Activated T-helper 1 cell treated with anti-CD3 and anti-CD28 coated beads, Interleukin-2, amount 50 U/mL, for 16 hours (primary cell): ENCODE results near the gene ELN.

ENCODE experiments used
- DNase-seq, 2 donors: peaks; one replicate each; pipeline ENCODE4 v3.0.0-alpha.2; 2020; ENCODE audit warnings: low read depth in 1 of 2, low spot score in 1 of 2

Gene ELN

DNA sequence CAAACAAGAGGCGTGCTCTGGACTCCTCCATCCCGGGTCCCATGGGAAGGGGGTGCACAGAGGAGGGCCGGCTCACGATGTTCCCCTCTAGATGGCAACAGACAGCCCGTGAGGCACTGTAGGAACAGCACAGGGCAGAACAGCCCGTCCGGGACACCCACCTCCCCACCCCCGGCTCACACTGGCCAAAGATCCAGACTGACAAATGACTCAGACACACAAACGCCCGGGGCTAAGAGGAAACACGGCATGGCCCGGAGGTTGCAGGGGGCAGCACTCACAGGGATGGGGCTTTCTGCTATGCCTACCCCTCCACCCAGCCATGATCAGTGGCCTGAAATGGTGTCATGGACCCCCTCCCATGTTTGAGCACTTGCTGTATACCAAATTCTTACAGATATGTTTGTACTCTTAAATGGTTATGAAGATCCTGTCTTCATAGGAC lies 4.9 kb upstream of the ELN start:
- no peak for DNase-seq

GRCh38 chr7:74023786-74024185 lies 4.2 kb upstream of the ELN start:
- DNase-seq, result no peak

DNA sequence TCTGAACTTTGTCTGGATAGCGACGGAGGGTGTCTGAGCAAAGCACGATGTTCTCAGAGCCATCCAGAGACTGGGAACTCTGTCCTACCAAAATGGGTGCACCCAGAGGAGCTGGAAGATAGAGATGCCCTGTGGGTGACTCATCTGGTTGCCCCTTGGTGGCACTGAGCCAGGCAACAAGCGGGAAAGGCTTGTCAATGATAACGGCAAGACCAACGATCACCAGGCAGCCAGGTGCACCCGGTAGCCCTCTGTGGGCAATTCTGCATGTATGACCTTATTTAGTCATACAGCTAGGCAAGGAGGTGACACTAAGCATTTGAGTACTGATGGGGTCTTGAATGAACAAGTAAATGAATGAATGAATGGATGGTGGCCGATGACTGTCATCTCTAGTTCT lies 2.8 kb upstream of the ELN start:
- no peak for DNase-seq

GRCh38 chr7:74025730-74026129 lies 2.2 kb upstream of the ELN start:
- no peak for DNase-seq

DNA sequence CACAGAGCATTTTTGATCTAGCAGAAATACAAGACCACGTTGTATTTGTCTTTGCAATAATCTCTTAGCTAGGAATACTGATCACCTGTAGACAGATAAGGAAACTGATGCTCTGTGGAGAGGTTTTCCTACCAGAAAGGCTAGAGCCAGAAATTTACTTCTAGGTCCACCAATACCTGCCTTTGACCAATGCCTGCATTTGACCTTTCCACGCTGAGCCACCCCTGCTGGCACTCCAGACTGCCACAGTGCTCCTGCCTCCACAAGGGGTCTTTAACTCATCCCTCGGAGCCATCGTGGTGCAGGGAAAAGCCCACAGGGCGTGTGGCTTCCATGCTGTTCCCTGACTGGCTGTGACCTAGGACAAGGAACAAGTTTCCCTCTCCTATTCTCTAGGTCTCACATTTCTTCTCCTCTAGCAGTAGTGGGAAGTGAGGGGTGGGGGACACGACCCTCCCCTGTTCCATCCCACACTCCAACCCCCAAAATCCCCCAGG lies 1.5 kb upstream of the ELN start:
- DNase-seq, result no peak

- peak; percentile 25 to 40 for DNase-seq
These were observed 880 bp upstream of the ELN start for GRCh38 chr7:74026903-74027682.

DNA sequence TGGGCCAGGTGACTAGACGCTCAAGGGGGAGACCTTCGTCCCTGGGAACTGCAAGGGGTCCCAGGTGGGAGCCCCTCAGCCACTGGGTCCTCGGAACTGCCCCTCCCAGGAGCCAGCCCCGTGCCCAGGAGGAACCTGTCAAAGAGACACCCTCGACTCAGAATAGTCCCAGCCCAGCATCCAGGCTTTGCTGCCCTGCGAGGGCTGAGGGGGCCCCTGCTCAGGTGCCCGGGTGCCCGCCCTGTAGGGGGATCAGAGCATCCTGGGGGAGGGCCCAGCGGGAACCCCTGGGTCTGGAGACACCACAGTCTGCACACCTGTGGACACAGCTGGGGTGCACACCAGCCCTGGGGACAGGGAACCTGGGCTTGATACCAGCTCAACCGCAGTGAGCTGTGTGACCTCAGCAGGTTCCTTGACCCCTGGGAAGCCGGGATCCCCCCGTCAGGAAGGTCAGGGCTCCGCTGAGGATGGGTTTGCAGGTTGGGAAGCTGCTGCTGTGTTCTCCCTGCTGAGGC lies 407 bp downstream of the ELN start:
- DNase-seq, result no peak

DNA sequence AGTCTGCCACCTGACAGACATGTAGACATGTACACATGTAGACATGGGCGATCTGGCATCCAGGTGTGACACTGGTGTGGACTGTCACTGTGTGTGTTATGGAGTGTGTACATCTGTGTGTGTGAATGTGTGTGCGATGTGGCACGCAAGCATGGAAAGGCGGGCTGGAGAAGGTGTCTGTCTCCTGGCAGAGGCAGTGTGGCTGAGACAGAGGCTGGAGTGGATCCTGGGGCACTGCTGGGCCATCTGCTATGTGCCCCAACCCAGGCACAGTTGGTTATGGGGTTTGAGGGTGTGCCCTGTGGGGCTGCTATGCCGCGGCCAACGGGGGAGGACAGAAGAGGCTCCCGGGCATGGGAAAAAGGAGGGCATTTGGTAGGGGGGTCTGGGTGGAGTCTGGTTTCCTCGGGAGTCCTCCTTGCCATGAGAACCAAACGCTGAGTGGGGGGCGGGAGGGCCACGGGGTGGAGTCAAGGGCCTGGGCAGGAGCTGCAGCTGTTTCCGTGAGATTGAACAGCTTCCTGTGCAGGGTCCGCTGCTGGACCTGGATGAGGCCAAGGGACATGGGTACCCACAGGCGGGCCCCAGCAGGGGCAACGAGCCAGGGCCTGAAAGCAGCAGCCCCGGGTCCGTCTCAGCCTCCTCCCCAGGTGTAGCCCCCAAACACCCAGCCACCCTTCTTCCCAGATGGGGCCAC lies 1.3 kb downstream of the ELN start:
- DNase-seq, result no peak

DNA sequence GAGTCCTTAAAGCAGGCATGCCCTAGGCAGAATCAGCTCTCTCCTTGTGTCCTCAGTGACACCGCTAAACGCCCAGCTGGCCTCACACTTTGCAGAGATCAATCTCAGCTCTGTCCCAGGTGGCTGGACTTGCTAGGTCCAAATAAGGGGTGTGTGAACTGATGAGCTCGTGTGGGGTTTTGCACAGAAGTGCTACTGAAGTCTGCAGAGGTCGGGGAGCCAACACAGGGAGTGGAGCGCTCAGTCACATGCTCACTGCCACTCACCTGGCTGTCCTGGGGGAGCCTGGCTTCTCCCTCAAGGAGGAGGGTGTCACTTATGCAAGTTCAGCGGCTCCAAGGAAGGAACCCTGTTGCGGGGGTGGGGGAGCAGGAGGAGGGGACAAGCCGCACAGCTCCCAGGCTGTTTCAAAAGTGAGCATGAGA lies 2.0 kb downstream of the ELN start:
- no peak for DNase-seq

DNA sequence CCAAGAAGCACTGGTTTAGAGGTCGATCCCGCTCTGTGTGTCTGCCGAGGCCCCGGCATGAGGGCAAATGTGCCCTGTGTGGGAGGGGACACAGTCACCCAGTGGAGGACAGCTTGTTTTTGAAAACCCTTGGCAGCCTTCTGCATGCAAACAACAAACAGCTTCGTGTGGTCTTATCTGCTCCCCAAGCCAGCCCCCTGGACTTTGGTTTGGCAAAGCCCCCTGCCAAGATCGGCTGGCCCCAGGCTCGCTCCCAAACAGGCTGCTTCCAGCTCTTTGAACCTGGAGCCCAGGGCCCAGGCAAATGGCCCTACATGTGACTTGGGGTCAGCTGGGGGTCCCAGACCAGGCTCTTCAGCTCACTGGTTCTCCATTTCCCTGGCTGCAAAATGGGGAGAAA lies 2.9 kb downstream of the ELN start:
- no peak for DNase-seq

DNA sequence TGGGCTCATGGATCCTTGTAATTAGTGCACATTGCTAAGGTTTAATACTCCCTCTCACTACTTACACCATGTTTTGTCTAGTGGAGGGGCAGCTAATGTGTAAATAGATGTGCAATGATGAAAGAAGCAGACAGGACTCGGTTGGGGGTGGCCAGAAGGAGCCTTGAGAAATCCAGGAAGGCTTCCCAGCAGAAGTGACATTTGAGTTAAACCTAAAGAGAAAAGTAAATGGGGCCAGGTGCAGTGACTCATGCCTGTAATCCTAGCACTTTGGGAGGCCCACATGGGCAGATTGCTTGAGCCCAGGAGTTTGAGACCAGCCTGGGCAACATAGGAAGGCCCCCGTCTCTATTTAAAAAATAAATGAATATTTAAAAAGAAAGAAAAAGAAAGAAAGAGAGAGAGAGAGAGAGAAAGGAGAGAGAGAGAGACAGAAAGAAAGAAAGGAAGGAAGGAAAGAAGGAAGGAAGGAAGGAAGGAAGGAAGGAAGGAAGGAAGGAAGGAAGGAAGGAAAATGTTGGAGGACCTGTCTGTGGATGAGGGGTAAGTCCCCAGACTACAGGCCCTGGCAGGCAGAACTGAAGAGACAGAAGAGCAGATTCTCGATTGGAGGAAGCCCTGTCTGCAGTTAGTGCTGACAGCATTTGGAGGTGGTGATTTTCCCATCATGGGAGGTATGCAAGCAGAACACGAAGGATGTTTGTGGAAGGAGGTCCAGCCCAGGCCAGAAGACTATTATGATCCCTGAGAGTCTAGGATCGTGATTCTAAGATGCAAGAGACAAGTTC lies 3.6 kb downstream of the ELN start:
- no peak for DNase-seq

GRCh38 chr7:74032191-74032490 lies 4.2 kb downstream of the ELN start:
- DNase-seq, result no peak

GRCh38 chr7:74032624-74033371 lies 4.8 kb downstream of the ELN start:
- no peak for DNase-seq

DNA sequence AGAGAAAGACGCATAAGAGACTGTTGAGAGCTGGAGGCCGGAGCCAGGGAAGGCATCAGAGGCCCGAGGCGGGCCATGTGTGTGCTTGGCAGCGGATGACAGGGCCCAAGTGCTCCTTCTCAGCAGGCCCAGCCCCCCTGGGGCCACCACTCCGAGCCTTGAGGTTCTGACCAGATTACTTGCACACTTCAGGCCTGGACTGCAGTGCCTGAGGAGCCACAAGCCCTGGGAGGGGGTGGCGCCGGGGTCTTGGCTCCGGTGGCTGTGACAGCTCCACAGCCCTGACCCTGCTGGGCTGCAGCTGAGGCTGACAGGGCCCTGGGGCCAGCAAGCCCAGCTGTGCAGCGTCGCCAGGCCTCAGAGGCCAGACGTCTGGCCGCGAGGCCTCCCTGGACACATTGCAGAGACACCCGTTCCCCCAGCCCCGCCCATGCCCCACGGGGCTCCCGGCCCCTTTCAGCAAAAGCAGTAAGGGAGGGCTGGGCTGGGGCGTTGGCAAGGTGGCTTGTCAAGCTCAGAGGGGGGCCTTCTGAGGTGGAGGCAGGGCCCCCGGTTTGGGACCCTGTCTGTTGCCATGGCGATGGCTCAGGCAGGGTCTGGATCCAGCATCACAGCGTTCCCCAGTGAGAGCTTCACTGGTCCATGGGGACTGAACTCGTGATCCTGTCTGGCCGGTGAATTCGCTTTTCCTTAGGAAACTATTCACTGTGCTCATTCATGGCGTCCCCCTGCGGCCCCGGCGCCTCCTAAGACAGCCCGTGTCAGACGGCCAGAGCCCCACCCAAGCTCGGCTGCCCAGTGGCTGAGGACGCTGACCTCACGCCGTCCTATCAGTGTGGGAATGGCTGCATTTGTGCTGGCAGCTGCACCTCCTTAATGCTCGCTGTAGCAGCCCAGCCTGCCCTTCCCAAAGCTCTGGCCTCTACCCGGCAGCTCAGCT lies 5.7 kb downstream of the ELN start:
- no peak for DNase-seq

DNA sequence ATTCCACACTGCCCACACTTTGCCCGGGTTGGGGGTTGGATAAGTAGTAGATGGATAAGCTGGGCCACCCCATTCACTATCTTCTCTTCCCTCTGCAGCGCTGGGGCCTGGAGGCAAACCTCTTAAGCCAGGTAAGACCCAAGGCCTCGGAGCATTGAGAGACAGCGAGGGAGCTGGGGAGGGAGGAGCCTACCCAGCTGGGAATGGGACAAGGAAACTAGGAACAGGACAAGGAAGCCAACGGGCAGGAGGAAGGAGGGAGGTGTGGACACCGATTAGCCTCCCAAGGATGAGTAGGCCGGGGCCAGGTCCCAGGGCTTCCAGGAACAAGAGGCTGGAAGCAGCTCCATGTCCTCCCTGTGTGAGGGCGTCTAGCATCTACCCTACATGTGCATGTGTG lies 9.6 kb downstream of the ELN start:
- DNase-seq, result no peak

DNA sequence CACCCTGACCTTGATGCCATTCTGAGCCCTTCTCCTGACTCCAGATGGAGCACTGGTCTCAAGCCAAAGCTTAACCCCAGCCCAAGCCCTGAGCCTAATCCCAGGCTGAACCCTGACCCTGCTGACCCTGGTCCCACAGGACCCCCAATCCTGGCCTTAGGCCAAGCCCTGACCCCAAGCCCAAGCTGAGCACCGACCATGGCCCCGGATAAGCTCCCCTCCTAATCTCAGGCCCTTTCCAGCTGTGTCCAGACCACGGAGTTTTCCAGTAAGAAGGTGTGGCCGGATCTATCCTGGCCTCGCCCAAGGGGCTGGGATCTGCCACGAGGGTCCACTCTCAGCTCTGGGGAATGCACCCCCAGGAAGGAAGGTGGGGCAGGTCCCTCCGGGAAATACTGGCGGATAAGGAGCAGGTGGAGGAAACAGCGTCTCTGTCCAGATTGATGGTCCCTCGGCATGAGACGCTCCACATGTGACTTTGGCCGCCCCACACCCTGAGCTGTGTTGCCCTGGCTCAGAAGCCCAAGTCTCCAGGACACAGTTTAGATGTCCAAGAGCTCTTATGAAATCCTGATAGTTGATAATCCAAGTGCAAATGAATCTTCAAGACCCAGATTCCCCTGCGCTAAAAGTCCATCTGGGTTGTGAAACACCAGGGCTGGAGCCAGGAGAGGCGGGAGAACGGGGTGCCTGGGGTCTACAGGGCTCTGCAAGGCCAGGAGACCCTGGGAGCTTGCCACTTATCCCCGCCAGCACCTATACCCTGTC lies 10.4 kb downstream of the ELN start:
- no peak for DNase-seq

DNA sequence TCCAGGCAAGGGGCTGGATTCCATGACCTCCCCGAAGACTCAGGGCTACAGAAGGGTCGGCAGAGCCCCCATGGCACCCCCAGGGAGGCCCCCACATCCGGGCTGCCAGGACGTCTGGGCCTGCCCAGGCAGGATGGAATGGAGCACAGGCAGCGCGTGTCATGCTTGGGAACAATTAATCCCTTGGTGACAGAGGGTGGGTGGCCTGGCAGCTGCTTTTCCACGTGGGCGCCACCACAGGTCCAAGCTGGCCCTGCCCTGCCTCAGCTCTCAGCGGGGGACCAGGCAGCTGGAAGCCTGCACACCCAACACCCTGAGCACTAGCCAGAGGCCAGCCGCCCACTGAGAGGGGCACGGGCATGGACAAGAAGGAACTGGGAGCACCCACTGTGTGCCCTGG lies 11.4 kb downstream of the ELN start:
- DNase-seq, result no peak

- DNase-seq, result no peak
These were observed 12.3 kb downstream of the ELN start for GRCh38 chr7:74040101-74040790.
